Natural killer cell (primary cell): Measurements from ENCODE around the gene CSTF3. TPM values are rescaled to one million over a fixed set of nuclear protein-coding genes. Genes with fewer than 3 reads are reported as not detected.

Experiments
- ATAC-seq, 3 donors: fragments of 150-1000 bp in 2 of 3; fragments of 200-7000 bp in 1 of 3; cut with Tn5 transposase; 1 replicate in 1 of 3; 2 replicates in 2 of 3; pipeline ENCODE4 v1.10.0; 2021; ENCODE audit warnings: mild to moderate bottlenecking in 2 of 3, moderate library complexity in 2 of 3
- DNase-seq, 2 donors: peaks; one replicate each; pipeline versions ENCODE4 v3.0.0 to v3.0.0-alpha.2; 2013 to 2021; ENCODE audit warnings: mixed read lengths in 1 of 2
- H3K27ac ChIP-seq: one replicate; pipeline ENCODE4 v1.5.1; 2013; ENCODE audit warnings: mild to moderate bottlenecking, low read length
- H3K27me3 ChIP-seq: one replicate; pipeline ENCODE4 v1.6.1; 2013; ENCODE audit warnings: low read length; ENCODE audit not compliant: control insufficient read depth, insufficient read depth
- H3K36me3 ChIP-seq: one replicate; pipeline ENCODE4 v1.6.1; 2013; ENCODE audit warnings: low read length; ENCODE audit not compliant: control insufficient read depth, insufficient read depth
- H3K4me1 ChIP-seq: one replicate; pipeline ENCODE4 v1.6.1; 2013; ENCODE audit warnings: low read length; ENCODE audit not compliant: control insufficient read depth, insufficient read depth
- H3K4me3 ChIP-seq: one replicate; pipeline ENCODE4 v1.5.1; 2013; ENCODE audit warnings: low read length
- H3K9me3 ChIP-seq: one replicate; pipeline ENCODE4 v1.6.1; 2013; ENCODE audit warnings: low read length; ENCODE audit not compliant: control insufficient read depth, insufficient read depth
- H3K27ac Mint-ChIP-seq, 2 donors: one replicate each; pipeline ENCODE4 v1.8.0; 2022; ENCODE audit warnings: mild to moderate bottlenecking in 2 of 2, mixed read lengths in 2 of 2, moderate library complexity in 1 of 2
- H3K27me3 Mint-ChIP-seq, 2 donors: one replicate each; pipeline ENCODE4 v1.8.0; 2022; ENCODE audit warnings: low read depth in 2 of 2, mixed read lengths in 2 of 2
- H3K36me3 Mint-ChIP-seq: one replicate; pipeline ENCODE4 v1.8.0; 2022; ENCODE audit warnings: mixed read lengths
- H3K4me1 Mint-ChIP-seq, 2 donors: one replicate each; pipeline ENCODE4 v1.8.0; 2022; ENCODE audit warnings: mixed read lengths in 2 of 2
- H3K4me3 Mint-ChIP-seq: one replicate; pipeline ENCODE4 v1.8.0; 2022; ENCODE audit warnings: mild to moderate bottlenecking, moderate library complexity, mixed read lengths
- H3K9me3 Mint-ChIP-seq, 2 donors: one replicate each; pipeline ENCODE4 v1.8.0; 2022; ENCODE audit warnings: mixed read lengths in 2 of 2
- CTCF ChIP-seq: fragments of 200-600 bp; IDR thresholded peaks from one replicate; pipeline ENCODE4 v1.8.0; 2022; ENCODE audit warnings: antibody characterized with exemption
- WGBS: methylation state at CpG from one replicate; pipeline ENCODE4 v1.1.7; 2013; ENCODE audit warnings: missing lambda C conversion rate; ENCODE audit not compliant: insufficient coverage; 5-methylcytosine and 5-hydroxymethylcytosine counted together
- intact Hi-C: fragments of 100-400 bp; cut with micrococcal nuclease; formaldehyde crosslinking; loops from one replicate; pipeline ENCODE4 v1.14.2; 2022
- total RNA-seq, 4 donors: library from RNA; stranded (reverse); fragments of 120-200 nt in 1 of 4; gene quantifications; one replicate each; pipeline versions ENCODE4 v1.2.3 to v1.2.4, GENCODE V29; 2013 to 2022

Gene CSTF3
- total RNA-seq, 3 donors from 2014 or later (not counting 1 experiment from before 2014, with no cell fraction given), result 10.9 to 15.6 (median 12.0) TPM

- no peaks in the 10 kb centered on the region for H3K4me1 ChIP-seq
- no peak overlapping the region for H3K4me3 ChIP-seq
- H3K27me3 ChIP-seq, result no peaks in the 10 kb centered on the region
- intact Hi-C loops, result no loop called here
- 100% methylated on average over 1 of the region's 1 CpG for WGBS
- Mint-ChIP-seq H3K4me3 (no peak overlapping the region), H3K4me1 (no peaks in the 10 kb centered on the region), H3K27ac (no peak overlapping the region), H3K36me3 (peaks cover 7% of the 10 kb centered on the region), H3K9me3 (no peaks in the 10 kb centered on the region), H3K27me3 (no peaks in the 10 kb centered on the region)
- DNase-seq, result no peak
- no peak for TF ChIP-seq CTCF
- peaks cover 3% of the 10 kb centered on the region for H3K36me3 ChIP-seq
- ATAC-seq, result no peak
- H3K9me3 ChIP-seq, result no peaks in the 10 kb centered on the region
- H3K27ac ChIP-seq, result no peak overlapping the region
Observed at GRCh38 chr11:33110083-33110482, 51.2 kb downstream of the CSTF3 start.

GRCh38 chr11:33109294-33109895 is 51.9 kb downstream of the CSTF3 start:
- Histone ChIP-seq H3K27ac (no peak overlapping the region), H3K4me1 (no peaks in the 10 kb centered on the region), H3K36me3 (peaks cover 10% of the 10 kb centered on the region), H3K4me3 (no peak overlapping the region), H3K9me3 (no peaks in the 10 kb centered on the region), H3K27me3 (no peaks in the 10 kb centered on the region)
- H3K4me3 Mint-ChIP-seq, result no peak overlapping the region
- no peaks in the 10 kb centered on the region for H3K9me3 Mint-ChIP-seq
- intact Hi-C loops, result no loop called here
- no peak for TF ChIP-seq CTCF
- H3K27me3 Mint-ChIP-seq, result no peaks in the 10 kb centered on the region
- H3K27ac Mint-ChIP-seq, result no peak overlapping the region
- no peak for ATAC-seq
- H3K36me3 Mint-ChIP-seq, result peaks cover 7% of the 10 kb centered on the region
- H3K4me1 Mint-ChIP-seq, result no peaks in the 10 kb centered on the region
- DNase-seq, result no peak

- H3K27me3 ChIP-seq, result no peaks in the 10 kb centered on the region
- DNase-seq (no peak), ATAC-seq (no peak)
- H3K27ac Mint-ChIP-seq, result no peak overlapping the region
- H3K4me3 Mint-ChIP-seq, result no peak overlapping the region
- peaks cover 44% of the 10 kb centered on the region for H3K36me3 ChIP-seq
- H3K4me1 ChIP-seq, result no peaks in the 10 kb centered on the region
- H3K27ac ChIP-seq, result no peak overlapping the region
- intact Hi-C loops, result no loop called here
- no peak for TF ChIP-seq CTCF
- H3K4me3 ChIP-seq, result no peak overlapping the region
- H3K36me3 Mint-ChIP-seq, result peaks cover 7% of the 10 kb centered on the region
- H3K4me1 Mint-ChIP-seq, result no peaks in the 10 kb centered on the region
- no peaks in the 10 kb centered on the region for H3K9me3 Mint-ChIP-seq
- no peaks in the 10 kb centered on the region for H3K9me3 ChIP-seq
- no peaks in the 10 kb centered on the region for H3K27me3 Mint-ChIP-seq
Observed at GRCh38 chr11:33103836-33104235, 57.4 kb downstream of the CSTF3 start.

- no peak for TF ChIP-seq CTCF
- no CpG with 5 or more reads among the region's 1 CpG for WGBS
- intact Hi-C loops, result no loop called here
- no peaks in the 10 kb centered on the region for H3K9me3 Mint-ChIP-seq
- no peaks in the 10 kb centered on the region for H3K4me1 Mint-ChIP-seq
- H3K9me3 ChIP-seq, result no peaks in the 10 kb centered on the region
- DNase-seq (no peak), ATAC-seq (no peak)
- no peak overlapping the region for H3K4me3 ChIP-seq
- no peaks in the 10 kb centered on the region for H3K27me3 ChIP-seq
- no peaks in the 10 kb centered on the region for H3K27me3 Mint-ChIP-seq
- H3K27ac ChIP-seq, result no peak overlapping the region
- peaks cover 18% of the 10 kb centered on the region for H3K36me3 Mint-ChIP-seq
- no peak overlapping the region for H3K4me3 Mint-ChIP-seq
- no peaks in the 10 kb centered on the region for H3K4me1 ChIP-seq
- H3K27ac Mint-ChIP-seq, result no peak overlapping the region
- H3K36me3 ChIP-seq, result peaks cover 34% of the 10 kb centered on the region
Observed at GRCh38 chr11:33094157-33094556, 67.1 kb downstream of the CSTF3 start.
